ES-I3 (cell line): ENCODE data around the gene DNAJB12.

Source experiments
- H3K36me3 ChIP-seq: 2 replicates; pipeline ENCODE4 v1.6.1; 2013; ENCODE audit warnings: mild to moderate bottlenecking, low read length, control low read depth, moderate library complexity; ENCODE audit not compliant: insufficient read depth
- H3K4me1 ChIP-seq: 2 replicates; pipeline ENCODE4 v1.6.1; 2013; ENCODE audit warnings: mild to moderate bottlenecking, control low read depth, low read length; ENCODE audit not compliant: insufficient read depth
- H3K9ac ChIP-seq: 2 replicates; pipeline ENCODE4 v1.6.1; 2013; ENCODE audit warnings: low read depth, mild to moderate bottlenecking, low read length, moderate library complexity
- H3K9me3 ChIP-seq: 2 replicates; pipeline ENCODE4 v1.6.1; 2013; ENCODE audit warnings: mild to moderate bottlenecking, low read length, moderate library complexity; ENCODE audit not compliant: control insufficient read depth, insufficient read depth

Gene DNAJB12

DNA sequence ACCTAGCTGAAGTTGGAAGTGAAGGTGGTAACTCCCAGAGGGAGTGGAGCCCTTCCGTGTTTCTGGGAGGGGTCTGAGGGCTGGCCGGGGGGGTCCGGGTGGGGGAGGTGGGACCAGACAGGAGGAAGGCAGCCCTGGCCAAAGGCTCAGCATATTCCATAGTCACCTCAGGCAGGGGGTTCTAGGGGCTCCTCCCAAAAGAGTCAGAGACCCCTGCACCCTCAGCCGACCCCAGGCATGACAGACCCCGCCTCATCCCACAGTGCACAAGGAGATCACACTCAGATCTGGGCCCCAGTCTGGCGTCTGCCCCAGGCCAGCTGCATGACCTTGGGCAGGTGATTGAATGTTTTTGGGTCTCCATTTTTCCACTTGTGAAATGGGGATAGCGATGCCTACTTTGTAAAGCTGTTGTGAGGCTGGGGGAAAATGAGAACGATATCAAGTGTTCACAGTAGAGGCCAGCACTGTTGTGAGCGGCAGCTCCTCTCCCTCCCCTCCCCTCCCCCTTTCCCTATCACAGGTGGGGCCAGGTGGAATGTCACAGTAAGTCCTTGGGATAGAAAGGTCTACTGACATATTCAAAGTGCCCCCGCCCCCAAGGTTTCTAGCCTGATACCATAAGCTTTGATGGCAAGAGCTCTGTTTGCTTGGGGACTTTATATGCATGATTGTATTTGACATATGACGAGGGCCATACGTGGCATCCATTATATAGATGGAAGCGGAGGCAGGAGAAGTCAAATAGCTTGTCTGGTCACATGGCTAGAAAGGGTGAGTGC, 33.3 kb downstream of the DNAJB12 start:
- peaks cover 42% of the 10 kb centered on the region for H3K4me1 ChIP-seq
- H3K9me3 ChIP-seq, result no peaks in the 10 kb centered on the region
- no peaks in the 10 kb centered on the region for H3K36me3 ChIP-seq
- peak overlapping the region; percentile 52 for H3K9ac ChIP-seq

DNA sequence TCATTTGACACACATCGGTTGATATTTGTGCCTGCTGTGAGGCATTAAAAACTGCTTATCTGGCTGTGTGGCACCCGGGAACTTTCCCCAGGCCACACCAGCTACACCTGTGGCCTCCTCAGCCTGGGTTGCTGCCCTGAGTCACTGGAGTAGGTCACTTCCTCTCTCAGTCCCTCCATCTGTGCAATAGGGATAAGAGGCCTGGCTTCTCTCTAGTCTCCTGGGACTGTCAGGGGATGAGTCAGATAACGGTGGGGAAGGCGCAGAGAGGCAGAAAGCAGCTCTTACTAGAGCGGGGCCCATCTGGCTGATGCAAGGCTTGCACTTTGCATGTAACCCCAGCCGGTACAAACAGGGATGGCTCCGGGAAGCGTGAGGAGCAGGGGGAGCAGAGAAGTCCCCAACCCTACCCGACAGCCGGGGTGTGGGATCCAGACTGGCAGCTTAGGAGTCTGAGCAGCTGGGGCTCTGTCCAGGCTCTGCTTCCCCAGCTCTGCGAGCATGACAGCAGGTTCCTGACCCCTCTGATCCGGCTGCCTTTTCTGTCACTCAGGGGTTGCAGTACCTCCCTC, 34.0 kb downstream of the DNAJB12 start:
- Histone ChIP-seq H3K36me3 (no peaks in the 10 kb centered on the region), H3K9ac (peak overlapping the region; percentile 41; the same call in 1 of the 2 replicates), H3K9me3 (no peaks in the 10 kb centered on the region), H3K4me1 (peaks cover 46% of the 10 kb centered on the region)

DNA sequence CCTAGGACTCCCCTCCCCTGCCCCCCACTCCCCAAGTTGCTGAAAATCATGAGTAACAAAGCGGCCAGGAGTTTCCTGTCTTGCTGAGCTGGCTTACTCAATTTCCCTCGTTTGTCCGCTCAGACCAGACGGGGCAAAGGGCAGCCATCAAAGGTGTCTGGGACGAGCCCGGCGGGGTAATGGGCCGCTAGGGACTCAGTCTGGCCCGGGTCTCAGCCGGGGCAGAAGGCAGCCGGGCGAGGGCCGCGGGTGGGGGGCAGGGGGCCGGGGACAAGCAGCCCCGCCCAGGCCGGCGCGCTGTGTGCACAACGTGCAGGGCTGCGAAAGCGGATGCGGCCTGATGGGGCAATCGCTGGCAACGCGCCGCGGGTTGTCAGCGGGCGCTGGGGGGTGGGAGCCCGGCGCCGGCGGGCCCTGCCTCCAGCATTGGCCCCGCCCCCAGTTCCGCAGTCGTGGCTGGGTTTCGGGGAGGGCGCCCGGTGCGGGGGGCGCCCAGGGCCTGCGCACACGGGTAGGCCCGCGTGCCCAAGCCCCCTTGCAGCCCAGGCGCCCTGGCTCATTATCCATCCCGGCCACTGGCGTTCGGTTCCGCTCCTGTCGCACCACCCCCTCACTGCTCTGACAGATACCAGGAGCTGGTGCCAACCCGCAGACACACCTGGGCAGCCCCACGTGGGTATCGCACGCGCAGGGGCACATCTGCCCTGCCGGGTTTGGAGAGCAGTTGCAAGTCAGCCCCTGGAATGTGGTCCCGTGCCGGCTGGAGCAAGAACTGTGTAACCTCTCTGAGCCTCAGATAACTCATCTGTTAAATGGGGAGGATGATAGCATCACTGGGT, 35.1 kb downstream of the DNAJB12 start:
- peaks cover 46% of the 10 kb centered on the region for H3K4me1 ChIP-seq

DNA sequence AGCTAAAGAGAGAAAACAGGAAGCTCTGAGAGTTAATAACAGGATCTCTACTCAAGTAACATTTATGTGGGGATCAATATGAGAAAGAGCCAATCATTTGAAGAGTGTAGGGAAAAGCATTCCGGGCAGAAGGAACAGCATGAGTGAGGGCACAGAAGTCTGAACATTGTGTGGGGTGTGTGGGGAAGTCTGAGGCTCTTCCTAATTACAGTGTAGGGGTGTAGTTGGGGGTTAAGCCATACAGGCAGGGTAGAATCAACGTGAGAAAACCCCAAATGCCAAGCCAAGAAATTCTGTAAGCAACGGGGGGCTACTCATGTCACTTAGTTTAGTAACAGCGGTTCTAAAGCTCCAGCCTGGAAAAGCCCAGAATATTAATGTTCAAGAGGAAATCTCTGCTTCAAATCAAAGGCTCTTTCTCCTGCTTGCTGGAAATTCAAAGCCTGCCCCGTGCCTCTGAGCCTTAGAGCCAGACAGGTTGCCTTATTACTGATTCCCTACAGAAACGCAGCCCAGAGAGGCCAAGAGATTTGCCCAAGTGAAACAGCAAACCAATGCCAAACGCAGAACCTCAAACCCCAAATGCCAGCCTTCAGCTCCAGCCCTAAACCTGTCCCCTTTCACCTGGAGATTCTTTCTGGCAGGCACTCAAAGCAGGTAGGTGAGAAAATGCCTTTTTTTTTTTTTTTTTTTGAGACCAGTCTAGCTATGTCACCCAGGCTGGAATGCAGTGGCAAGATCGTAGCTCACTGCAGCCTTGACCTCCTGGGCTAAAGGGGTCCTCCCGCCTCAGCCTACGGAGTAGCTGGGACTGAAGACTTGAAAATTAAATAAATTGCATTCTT, 36.1 kb downstream of the DNAJB12 start:
- H3K36me3 ChIP-seq, result no peaks in the 10 kb centered on the region
- H3K9ac ChIP-seq, result peak overlapping the region; percentile 47
- peaks cover 45% of the 10 kb centered on the region for H3K4me1 ChIP-seq
- H3K9me3 ChIP-seq, result no peaks in the 10 kb centered on the region

More for the DNA sequence above, 35.1 kb downstream of the DNAJB12 start:
- Histone ChIP-seq H3K9ac (peak overlapping the region; percentile 47), H3K9me3 (no peaks in the 10 kb centered on the region), H3K36me3 (no peaks in the 10 kb centered on the region)

DNA sequence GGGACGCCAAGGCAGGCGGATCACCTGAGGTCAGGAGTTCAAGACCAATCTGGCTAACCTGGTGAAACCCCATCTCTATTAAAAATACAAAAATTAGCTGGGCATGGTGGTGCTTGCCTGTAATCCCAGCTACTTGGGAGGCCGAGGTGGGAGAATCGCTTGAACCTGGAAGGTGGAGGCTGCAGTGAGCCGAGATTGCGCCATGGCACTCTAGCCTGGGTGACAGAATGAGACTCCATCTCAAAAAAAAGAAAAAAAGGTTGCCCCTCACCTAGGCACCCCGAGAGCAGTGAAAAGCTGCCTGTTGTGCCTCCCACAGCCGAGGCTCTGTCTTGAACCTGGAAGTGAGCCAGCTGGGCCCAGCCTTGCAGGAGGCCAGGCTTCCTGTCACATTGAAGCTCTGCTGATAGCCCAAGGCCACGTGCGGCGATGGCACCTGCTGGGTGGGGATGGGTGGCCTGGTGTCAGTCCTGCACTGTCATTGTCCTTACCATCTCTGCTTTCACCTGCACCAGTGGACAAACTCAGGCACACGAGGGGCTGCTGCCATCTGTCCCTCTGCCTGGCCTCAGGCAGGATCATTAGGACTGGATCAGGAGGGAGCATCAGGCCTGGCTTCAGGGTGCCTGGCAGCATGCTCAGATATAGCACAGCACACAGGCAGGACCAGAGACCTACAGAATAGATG, 37.8 kb downstream of the DNAJB12 start:
- no peak overlapping the region for H3K9ac ChIP-seq

DNA sequence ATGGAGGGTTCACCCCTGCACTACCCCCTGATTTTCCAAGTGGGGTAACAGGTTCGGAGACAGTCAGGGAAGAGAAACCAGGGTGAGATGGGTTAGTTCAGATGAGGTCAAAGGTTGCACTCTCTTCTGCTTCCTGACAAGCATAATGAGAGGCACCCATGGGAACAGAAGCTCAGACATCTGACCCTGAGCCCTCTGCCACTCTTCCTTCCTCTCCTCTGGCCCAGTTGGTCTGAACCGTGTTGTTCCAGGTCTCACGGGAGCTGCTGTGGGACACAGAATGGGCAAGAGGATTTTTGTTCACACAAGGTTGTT, 38.4 kb downstream of the DNAJB12 start:
- H3K36me3 ChIP-seq, result no peaks in the 10 kb centered on the region
- no peak overlapping the region for H3K9ac ChIP-seq
- peaks cover 27% of the 10 kb centered on the region for H3K4me1 ChIP-seq
- no peaks in the 10 kb centered on the region for H3K9me3 ChIP-seq

More for the DNA sequence above, 37.8 kb downstream of the DNAJB12 start:
- Histone ChIP-seq H3K4me1 (peaks cover 32% of the 10 kb centered on the region), H3K9me3 (no peaks in the 10 kb centered on the region), H3K36me3 (no peaks in the 10 kb centered on the region)

DNA sequence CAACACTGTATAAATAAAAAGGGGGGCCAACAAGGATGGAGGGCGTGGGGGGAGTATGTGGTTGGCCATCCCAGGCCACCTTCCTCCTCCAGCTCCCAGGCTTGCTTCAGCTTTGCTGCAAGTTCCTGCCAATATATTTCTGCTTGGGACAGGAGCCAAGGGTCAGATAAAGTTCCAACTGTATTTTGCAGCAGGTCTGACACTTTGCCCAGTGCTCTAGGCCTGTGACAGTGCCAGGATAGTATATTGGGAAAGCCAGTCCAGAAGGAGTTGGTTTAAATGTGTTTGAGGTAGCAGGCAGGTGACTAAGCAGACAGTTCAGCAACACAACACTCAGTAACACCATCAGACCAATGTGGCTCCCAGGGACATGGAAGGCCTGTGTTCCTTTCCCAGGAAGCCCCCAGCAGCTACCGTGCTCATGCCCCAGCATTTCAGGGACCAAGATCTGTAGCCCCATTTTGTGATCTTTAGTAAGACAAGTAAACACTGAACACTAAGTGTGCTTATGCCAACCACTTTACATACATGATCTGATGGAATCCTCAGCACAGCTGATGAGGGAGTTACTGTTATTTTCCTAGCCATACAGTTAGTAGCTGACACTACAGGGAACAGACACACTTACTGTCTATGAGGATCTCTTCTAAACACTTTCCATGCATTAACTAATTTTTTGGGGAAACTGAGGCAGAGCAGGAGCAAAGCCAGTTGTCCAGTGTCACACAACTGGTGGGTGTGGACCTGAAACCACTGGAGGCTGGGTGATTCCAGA, 38.9 kb downstream of the DNAJB12 start:
- H3K9me3 ChIP-seq, result no peaks in the 10 kb centered on the region
- H3K4me1 ChIP-seq, result peaks cover 27% of the 10 kb centered on the region
- H3K9ac ChIP-seq, result no peak overlapping the region
- H3K36me3 ChIP-seq, result no peaks in the 10 kb centered on the region

DNA sequence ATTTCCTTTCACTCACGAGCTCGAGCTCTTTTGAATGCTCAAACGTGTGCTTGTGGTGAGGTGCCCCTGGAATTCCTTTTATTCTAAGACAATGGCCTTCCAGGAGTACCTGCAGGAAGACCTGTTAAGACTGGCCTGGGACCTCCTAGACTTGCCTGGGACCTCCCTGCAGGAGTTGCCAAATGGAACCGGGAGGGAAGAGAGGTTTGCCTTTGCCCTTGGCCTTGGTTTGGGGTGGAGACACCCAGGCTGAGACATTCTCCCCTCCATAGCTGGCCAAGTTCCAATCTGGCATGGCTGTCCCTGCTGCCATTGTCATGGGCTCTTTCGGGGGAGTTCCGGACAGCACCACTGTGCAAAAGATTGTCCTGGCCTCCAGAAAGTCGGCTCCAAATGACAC, 39.7 kb downstream of the DNAJB12 start:
- no peaks in the 10 kb centered on the region for H3K36me3 ChIP-seq
- H3K9me3 ChIP-seq, result no peaks in the 10 kb centered on the region
- no peak overlapping the region for H3K9ac ChIP-seq
- H3K4me1 ChIP-seq, result peaks cover 28% of the 10 kb centered on the region

DNA sequence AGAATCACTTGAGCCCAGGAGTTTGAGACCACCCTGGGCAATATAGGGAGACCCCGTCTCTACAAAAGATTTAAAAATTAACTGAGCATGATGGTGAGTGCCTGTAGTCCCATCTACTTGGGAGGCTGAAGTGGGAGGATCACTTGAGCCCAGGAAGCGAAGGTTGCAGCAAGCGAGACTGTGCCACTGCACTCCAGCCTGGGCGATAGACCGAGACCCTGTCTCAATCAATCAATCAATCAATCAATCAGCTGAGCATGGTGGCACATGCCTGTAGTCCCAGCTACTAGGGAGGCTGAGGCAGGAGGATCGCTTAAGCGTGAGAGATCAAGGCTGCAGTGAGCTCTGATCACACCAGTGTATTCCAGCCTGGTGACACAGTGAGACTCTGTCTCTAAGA, 40.5 kb downstream of the DNAJB12 start:
- no peak overlapping the region for H3K9ac ChIP-seq
- no peaks in the 10 kb centered on the region for H3K36me3 ChIP-seq
- no peaks in the 10 kb centered on the region for H3K9me3 ChIP-seq
- peaks cover 25% of the 10 kb centered on the region for H3K4me1 ChIP-seq

DNA sequence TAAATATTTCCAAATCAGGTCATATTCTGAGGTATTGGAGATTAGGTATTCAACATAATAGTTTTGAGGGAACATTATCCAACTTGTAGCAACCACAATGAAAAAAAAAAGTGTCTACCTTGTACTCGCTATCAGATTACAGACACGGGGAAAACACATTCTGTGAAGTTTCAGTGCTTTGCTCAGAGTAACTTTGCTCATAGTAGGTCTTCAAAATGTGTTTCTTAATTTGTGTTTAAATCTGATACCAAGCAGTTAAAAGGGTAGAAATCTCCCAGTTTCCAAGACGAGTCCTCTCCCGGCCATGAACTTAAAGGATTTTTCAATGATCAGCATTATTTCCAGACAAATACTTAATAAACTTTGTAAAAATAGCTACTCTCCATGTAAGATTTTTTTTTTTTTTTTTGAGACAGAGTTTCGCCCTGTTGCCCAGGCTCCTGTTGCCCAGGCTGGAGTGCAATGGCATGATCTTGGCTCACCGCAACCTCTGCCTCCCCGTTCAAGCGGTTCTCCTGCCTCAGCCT, 41.8 kb downstream of the DNAJB12 start:
- no peak overlapping the region for H3K9ac ChIP-seq
- no peaks in the 10 kb centered on the region for H3K9me3 ChIP-seq
- H3K4me1 ChIP-seq, result peaks cover 20% of the 10 kb centered on the region
- no peaks in the 10 kb centered on the region for H3K36me3 ChIP-seq

DNA sequence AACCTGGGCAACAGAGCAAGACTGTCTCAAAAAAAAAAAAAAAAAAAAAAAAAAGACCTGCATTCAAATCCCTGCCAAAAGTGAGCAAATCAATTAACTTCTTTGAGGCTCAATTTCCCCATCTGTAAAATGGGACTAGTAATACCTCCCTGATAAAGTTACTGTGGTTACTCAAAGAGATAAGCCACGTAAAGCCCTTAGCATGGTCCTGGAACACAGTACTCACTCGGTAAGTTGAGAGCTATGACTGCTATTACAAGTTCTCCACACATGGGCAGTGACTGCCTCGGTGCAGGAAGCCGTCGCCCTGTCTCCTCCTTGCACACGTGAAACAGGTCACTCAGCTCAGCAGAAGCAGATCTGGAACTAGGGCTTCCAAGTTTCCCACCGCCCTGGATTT, 43.1 kb downstream of the DNAJB12 start:
- peaks cover 20% of the 10 kb centered on the region for H3K4me1 ChIP-seq
- no peaks in the 10 kb centered on the region for H3K36me3 ChIP-seq
- H3K9ac ChIP-seq, result no peak overlapping the region
- no peaks in the 10 kb centered on the region for H3K9me3 ChIP-seq

DNA sequence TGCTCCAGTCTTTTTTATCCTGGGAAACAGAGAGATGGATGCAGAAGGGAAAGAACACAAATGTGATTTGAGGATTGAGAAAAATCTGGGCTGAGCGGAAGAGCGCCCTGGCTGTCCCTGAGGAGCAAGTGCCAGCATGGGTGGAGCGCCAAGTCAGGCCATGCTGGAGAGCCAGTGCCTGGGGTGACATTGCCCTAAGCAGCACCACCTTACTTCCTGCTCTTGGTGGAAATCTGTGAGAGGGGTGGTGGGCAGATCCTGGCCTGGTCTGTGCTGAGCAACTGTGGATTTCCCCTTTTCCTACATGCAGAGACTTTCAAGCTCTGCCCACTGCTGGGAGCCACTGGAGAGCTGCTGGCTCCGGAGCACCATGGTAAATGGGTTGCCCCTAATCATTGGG, 44.1 kb downstream of the DNAJB12 start:
- Histone ChIP-seq H3K9ac (no peak overlapping the region), H3K4me1 (peaks cover 15% of the 10 kb centered on the region), H3K9me3 (no peaks in the 10 kb centered on the region), H3K36me3 (no peaks in the 10 kb centered on the region)

DNA sequence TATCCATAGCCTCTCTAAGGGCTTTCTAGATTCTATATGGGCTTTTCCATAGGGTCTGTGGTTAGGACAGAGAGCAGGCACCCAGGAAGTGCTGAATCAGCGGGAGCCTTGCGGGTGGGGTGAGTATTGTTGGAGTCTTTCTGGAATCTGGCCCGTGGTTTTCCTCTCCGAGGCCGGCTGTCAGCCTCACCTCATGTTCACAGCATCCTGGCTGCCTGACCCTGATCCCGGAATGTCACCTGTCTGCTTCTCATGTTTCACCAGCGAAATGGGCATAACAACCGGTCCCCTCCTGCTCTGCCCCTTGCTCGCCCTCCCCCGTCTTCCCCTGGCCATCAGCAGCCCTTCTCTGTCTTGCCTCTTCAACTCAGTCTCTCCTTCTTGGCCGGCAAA, 44.5 kb downstream of the DNAJB12 start:
- Histone ChIP-seq H3K9ac (no peak overlapping the region), H3K4me1 (peaks cover 11% of the 10 kb centered on the region), H3K9me3 (no peaks in the 10 kb centered on the region), H3K36me3 (no peaks in the 10 kb centered on the region)
